ENCODE data around the gene MAN1A1.

The MAN1A1 gene

GRCh38 chr6:119308048-119308570, 41.5 kb downstream of the MAN1A1 start:
- Histone ChIP-seq H3K4me1 (ENCODE audit: low read length) (no peaks in the 10 kb centered on the region), H3F3A (ENCODE audit: insufficient read depth, low read length) (no peaks in the 10 kb centered on the region; the same call in 1 of the 2 replicates), H3K36me3 (replicated peaks; ENCODE audit: insufficient read depth, low read length) (peaks cover 6% of the 10 kb centered on the region; the same call in 1 of the 2 replicates), H3K4me2 (ENCODE audit: low read depth, low read length) (no peak overlapping the region), H3K27ac (ENCODE audit: low read length) (no peak overlapping the region), H3K9ac (ENCODE audit: low read length) (no peak overlapping the region), H3K79me2 (ENCODE audit: low read length) (peaks cover 100% of the 10 kb centered on the region), H3K9me2 (replicated peaks; ENCODE audit: insufficient read depth, low read length) (no peaks in the 10 kb centered on the region), H3K4me3 (ENCODE audit: low read length) (no peak overlapping the region), H2AFZ (ENCODE audit: low read length) (no peak overlapping the region), H4K20me1 (ENCODE audit: insufficient read depth, low read length) (peaks cover 3% of the 10 kb centered on the region), H3K9me3 (replicated peaks; ENCODE audit: insufficient read depth, low read length) (no peaks in the 10 kb centered on the region), H3K27me3 (replicated peaks; ENCODE audit: insufficient read depth, low read length) (no peaks in the 10 kb centered on the region)
- TF ChIP-seq EZH2 (optimal IDR thresholded peaks at IDR 0.05; ENCODE audit: low read depth, low read length) (no peak), EZH2phosphoT487 (IDR thresholded peaks at IDR 0.05; ENCODE audit: low read length) (no peak)
- TF ChIP-seq, protein P1, sequence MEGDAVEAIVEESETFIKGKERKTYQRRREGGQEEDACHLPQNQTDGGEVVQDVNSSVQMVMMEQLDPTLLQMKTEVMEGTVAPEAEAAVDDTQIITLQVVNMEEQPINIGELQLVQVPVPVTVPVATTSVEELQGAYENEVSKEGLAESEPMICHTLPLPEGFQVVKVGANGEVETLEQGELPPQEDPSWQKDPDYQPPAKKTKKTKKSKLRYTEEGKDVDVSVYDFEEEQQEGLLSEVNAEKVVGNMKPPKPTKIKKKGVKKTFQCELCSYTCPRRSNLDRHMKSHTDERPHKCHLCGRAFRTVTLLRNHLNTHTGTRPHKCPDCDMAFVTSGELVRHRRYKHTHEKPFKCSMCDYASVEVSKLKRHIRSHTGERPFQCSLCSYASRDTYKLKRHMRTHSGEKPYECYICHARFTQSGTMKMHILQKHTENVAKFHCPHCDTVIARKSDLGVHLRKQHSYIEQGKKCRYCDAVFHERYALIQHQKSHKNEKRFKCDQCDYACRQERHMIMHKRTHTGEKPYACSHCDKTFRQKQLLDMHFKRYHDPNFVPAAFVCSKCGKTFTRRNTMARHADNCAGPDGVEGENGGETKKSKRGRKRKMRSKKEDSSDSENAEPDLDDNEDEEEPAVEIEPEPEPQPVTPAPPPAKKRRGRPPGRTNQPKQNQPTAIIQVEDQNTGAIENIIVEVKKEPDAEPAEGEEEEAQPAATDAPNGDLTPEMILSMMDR (IDR thresholded peaks at IDR 0.05; ENCODE audit: low read length) = no peak
- no peak for DNase-seq

GRCh38 chr6:119307056-119307455, 42.5 kb downstream of the MAN1A1 start:
- Histone ChIP-seq H3K4me2 (ENCODE audit: low read depth, low read length) (no peak overlapping the region), H3K27ac (ENCODE audit: low read length) (no peak overlapping the region), H3K9me3 (replicated peaks; ENCODE audit: insufficient read depth, low read length) (no peaks in the 10 kb centered on the region), H3K4me3 (ENCODE audit: low read length) (no peak overlapping the region), H2AFZ (ENCODE audit: low read length) (no peak overlapping the region), H3F3A (ENCODE audit: insufficient read depth, low read length) (no peaks in the 10 kb centered on the region; the same call in 1 of the 2 replicates), H3K9ac (ENCODE audit: low read length) (no peak overlapping the region), H3K36me3 (replicated peaks; ENCODE audit: insufficient read depth, low read length) (peaks cover 6% of the 10 kb centered on the region; the same call in 1 of the 2 replicates), H3K27me3 (replicated peaks; ENCODE audit: insufficient read depth, low read length) (no peaks in the 10 kb centered on the region), H3K79me2 (ENCODE audit: low read length) (peaks cover 97% of the 10 kb centered on the region), H4K20me1 (ENCODE audit: insufficient read depth, low read length) (peaks cover 3% of the 10 kb centered on the region), H3K9me2 (replicated peaks; ENCODE audit: insufficient read depth, low read length) (no peaks in the 10 kb centered on the region), H3K4me1 (ENCODE audit: low read length) (no peaks in the 10 kb centered on the region)
- TF ChIP-seq EZH2 (optimal IDR thresholded peaks at IDR 0.05; ENCODE audit: low read depth, low read length) (no peak), EZH2phosphoT487 (IDR thresholded peaks at IDR 0.05; ENCODE audit: low read length) (no peak)
- TF ChIP-seq, protein P1 (IDR thresholded peaks at IDR 0.05; ENCODE audit: low read length) = no peak
- DNase-seq = no peak

- Histone ChIP-seq H3K9ac (ENCODE audit: low read length) (no peak overlapping the region), H3K27me3 (replicated peaks; ENCODE audit: insufficient read depth, low read length) (no peaks in the 10 kb centered on the region), H3K79me2 (ENCODE audit: low read length) (peaks cover 97% of the 10 kb centered on the region), H3K4me3 (ENCODE audit: low read length) (no peak overlapping the region), H3K4me2 (ENCODE audit: low read depth, low read length) (no peak overlapping the region), H3K9me2 (replicated peaks; ENCODE audit: insufficient read depth, low read length) (no peaks in the 10 kb centered on the region), H3K36me3 (replicated peaks; ENCODE audit: insufficient read depth, low read length) (peaks cover 6% of the 10 kb centered on the region; the same call in 1 of the 2 replicates), H3K4me1 (ENCODE audit: low read length) (no peaks in the 10 kb centered on the region), H4K20me1 (ENCODE audit: insufficient read depth, low read length) (peaks cover 3% of the 10 kb centered on the region), H3K9me3 (replicated peaks; ENCODE audit: insufficient read depth, low read length) (no peaks in the 10 kb centered on the region), H2AFZ (ENCODE audit: low read length) (no peak overlapping the region), H3F3A (ENCODE audit: insufficient read depth, low read length) (no peaks in the 10 kb centered on the region; the same call in 1 of the 2 replicates), H3K27ac (ENCODE audit: low read length) (no peak overlapping the region)
- TF ChIP-seq EZH2phosphoT487 (IDR thresholded peaks at IDR 0.05; ENCODE audit: low read length) = no peak
- TF ChIP-seq, protein P1 (IDR thresholded peaks at IDR 0.05; ENCODE audit: low read length) = no peak
- no peak for TF ChIP-seq EZH2 (optimal IDR thresholded peaks at IDR 0.05; ENCODE audit: low read depth, low read length)
- DNase-seq = no peak
Measured at GRCh38 chr6:119306396-119306968, 43.1 kb downstream of the MAN1A1 start.

All from MM.1S (cell line).